ENCODE results near the gene SLITRK5.

GRCh38 chr13:87667686-87668085, 3.5 kb upstream of the SLITRK5 start:
- no peak for TF ChIP-seq POLR2A (IDR thresholded peaks at IDR 0.05; ENCODE audit: low read depth)
- no peak for TF ChIP-seq POLR2AphosphoS5 (IDR thresholded peaks at IDR 0.05)

Data from esophagus muscularis mucosa (tissue), 2 donors.